Mesothelial cell of epicardium (in vitro differentiated cells): ENCODE data around the gene TSC22D3. TPM values are rescaled to one million over a fixed set of nuclear protein-coding genes. Genes with fewer than 3 reads are reported as not detected.

ENCODE experiments used
- DNase-seq, 2 experiments: peaks; one replicate each; pipeline ENCODE4 v3.0.0; 2021; ENCODE audit warnings: low spot score in 2 of 2; ENCODE audit not compliant: unreplicated experiment in 2 of 2
- H3K27ac Mint-ChIP-seq: 2 replicates; pipeline ENCODE4 v1.8.0; 2021; ENCODE audit warnings: mixed read lengths
- H3K27me3 Mint-ChIP-seq: 2 replicates; pipeline ENCODE4 v1.8.0; 2021; ENCODE audit warnings: low read depth, mixed read lengths
- H3K36me3 Mint-ChIP-seq: 2 replicates; pipeline ENCODE4 v1.8.0; 2021; ENCODE audit warnings: mixed read lengths
- H3K4me1 Mint-ChIP-seq: 2 replicates; pipeline ENCODE4 v1.8.0; 2021; ENCODE audit warnings: mixed read lengths
- H3K4me3 Mint-ChIP-seq: 2 replicates; pipeline ENCODE4 v1.8.0; 2021; ENCODE audit warnings: mild to moderate bottlenecking, moderate library complexity, mixed read lengths
- H3K9me3 Mint-ChIP-seq: 2 replicates; pipeline ENCODE4 v1.8.0; 2021; ENCODE audit warnings: mixed read lengths
- total RNA-seq: library from RNA; stranded (reverse); gene quantifications from 3 replicates; pipeline ENCODE4 v1.2.1, GENCODE V29; 2021
- TF ChIP-seq, protein P1 (sequence below): fragments of 200-600 bp; sonication (generic); IDR thresholded peaks from one replicate; pipeline ENCODE4 v1.5.0; 2021; ENCODE audit warnings: antibody characterized with exemption; ENCODE audit not compliant: unreplicated experiment

The TSC22D3 gene
- total RNA-seq, 1 donor from 2014 or later: 34.4 TPM

GRCh38 chrX:107766470-107767150, 9.0 kb downstream of the TSC22D3 start:
- no peak overlapping the region for H3K4me3 Mint-ChIP-seq

DNA sequence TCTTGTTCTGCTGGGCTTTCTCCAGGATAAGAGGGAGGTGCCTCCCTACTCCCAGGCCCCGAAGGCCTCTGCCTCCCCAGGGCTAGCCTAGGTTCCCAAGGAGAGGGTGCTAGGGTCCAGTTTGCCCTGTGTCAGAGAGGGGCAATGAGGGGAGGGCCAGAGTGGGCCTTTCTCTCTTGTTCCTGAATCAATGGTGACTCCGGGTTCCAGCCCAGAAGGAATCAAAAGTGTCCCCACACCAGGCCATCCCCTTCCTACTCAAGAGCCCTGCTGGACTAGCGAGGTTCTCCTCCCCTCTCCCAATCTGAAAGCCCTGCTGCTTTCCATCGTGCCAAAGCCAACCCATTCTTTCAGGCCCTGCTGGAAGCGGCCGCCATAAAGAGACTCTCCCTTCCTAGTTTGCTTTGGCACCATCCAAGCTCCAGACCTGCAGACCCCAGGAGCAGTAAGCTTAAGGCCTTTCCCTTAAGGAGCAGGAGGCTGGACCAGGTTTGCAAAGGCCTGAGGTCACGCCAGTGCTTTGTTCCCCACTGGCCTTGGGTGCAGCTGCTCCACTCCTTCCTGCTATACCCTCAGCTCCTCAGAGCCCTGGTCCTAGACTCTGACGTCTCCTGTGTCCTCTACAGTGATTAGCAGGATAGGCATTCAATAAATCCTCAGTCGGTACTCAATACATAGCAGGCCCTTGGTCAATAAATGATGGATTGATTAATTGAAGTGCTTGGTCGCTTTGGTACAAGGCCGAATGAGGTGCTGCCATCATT, 10.6 kb downstream of the TSC22D3 start:
- no peak overlapping the region for H3K27ac Mint-ChIP-seq
- H3K4me1 Mint-ChIP-seq: no peaks in the 10 kb centered on the region
- no peak overlapping the region for H3K4me3 Mint-ChIP-seq
- H3K9me3 Mint-ChIP-seq: peaks cover 8% of the 10 kb centered on the region
- H3K27me3 Mint-ChIP-seq: peaks cover 14% of the 10 kb centered on the region
- TF ChIP-seq, protein P1, sequence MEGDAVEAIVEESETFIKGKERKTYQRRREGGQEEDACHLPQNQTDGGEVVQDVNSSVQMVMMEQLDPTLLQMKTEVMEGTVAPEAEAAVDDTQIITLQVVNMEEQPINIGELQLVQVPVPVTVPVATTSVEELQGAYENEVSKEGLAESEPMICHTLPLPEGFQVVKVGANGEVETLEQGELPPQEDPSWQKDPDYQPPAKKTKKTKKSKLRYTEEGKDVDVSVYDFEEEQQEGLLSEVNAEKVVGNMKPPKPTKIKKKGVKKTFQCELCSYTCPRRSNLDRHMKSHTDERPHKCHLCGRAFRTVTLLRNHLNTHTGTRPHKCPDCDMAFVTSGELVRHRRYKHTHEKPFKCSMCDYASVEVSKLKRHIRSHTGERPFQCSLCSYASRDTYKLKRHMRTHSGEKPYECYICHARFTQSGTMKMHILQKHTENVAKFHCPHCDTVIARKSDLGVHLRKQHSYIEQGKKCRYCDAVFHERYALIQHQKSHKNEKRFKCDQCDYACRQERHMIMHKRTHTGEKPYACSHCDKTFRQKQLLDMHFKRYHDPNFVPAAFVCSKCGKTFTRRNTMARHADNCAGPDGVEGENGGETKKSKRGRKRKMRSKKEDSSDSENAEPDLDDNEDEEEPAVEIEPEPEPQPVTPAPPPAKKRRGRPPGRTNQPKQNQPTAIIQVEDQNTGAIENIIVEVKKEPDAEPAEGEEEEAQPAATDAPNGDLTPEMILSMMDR: no peak
- no peak for DNase-seq
- H3K36me3 Mint-ChIP-seq: no peaks in the 10 kb centered on the region

More at GRCh38 chrX:107766470-107767150, 9.0 kb downstream of the TSC22D3 start:
- Mint-ChIP-seq H3K27ac (no peak overlapping the region), H3K4me1 (no peaks in the 10 kb centered on the region), H3K27me3 (peaks cover 15% of the 10 kb centered on the region), H3K9me3 (peaks cover 8% of the 10 kb centered on the region), H3K36me3 (no peaks in the 10 kb centered on the region)
- DNase-seq: no peak
- TF ChIP-seq, protein P1: no peak

DNA sequence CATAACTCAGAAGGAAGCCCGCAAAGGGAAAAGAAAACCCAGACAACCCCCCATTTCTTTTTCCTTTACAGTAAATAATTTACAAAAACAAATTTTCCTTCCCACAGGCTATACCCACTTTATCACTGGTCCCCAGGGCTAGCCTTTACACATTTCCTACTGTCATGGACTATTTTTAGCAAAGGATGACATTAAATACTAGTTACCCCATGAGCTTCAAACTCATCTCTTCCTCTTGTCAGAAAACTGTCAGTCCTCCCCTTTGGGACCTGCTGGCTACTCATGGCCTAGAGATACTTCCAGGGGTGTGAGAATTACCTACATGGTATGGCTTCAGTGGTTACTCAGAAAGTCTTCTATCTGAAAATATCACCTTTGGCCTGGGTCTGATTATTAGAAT, 11.9 kb downstream of the TSC22D3 start:
- Mint-ChIP-seq H3K27ac (no peak overlapping the region), H3K4me3 (no peak overlapping the region), H3K4me1 (no peaks in the 10 kb centered on the region), H3K9me3 (peaks cover 7% of the 10 kb centered on the region), H3K27me3 (peaks cover 19% of the 10 kb centered on the region), H3K36me3 (no peaks in the 10 kb centered on the region)
- TF ChIP-seq, protein P1: no peak
- no peak for DNase-seq

- Mint-ChIP-seq H3K4me1 (no peaks in the 10 kb centered on the region), H3K36me3 (no peaks in the 10 kb centered on the region), H3K27ac (no peak overlapping the region), H3K9me3 (peaks cover 4% of the 10 kb centered on the region), H3K27me3 (peaks cover 20% of the 10 kb centered on the region), H3K4me3 (no peak overlapping the region)
- TF ChIP-seq, protein P1: no peak
- DNase-seq: no peak
These were observed 15.1 kb downstream of the TSC22D3 start for GRCh38 chrX:107760304-107761077.

DNA sequence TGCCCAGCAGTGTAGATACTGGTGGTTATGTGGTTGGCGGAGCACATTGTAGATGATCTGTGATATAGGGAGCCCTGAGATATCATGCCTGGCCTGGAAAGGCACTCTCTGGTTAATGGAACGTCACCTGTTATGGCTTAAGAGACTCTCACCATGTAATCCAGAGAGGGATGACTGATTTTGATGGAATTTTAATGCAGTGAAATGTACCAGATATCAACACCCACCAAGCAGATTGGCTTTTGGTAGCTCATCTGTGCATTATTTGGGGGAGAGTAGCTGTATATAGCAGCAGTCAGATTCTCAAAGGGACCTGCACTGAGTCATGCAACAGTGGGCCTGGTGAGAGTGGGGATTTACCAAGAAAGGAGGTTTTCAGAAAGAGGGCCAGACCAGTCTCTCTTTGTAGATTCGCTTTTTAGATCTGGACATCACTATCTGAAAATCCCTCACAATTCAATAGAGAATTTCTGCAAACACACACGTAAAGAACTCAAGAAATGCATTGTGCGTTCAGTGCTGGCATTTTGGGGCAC, 17.3 kb downstream of the TSC22D3 start:
- no peak for DNase-seq
- H3K9me3 Mint-ChIP-seq: peaks cover 4% of the 10 kb centered on the region
- no peak overlapping the region for H3K4me3 Mint-ChIP-seq
- H3K36me3 Mint-ChIP-seq: no peaks in the 10 kb centered on the region
- peaks cover 23% of the 10 kb centered on the region for H3K27me3 Mint-ChIP-seq
- H3K27ac Mint-ChIP-seq: no peak overlapping the region
- no peaks in the 10 kb centered on the region for H3K4me1 Mint-ChIP-seq
- TF ChIP-seq, protein P1: no peak
